ENCODE measurements around the gene RNFT2.

The RNFT2 gene

DNA sequence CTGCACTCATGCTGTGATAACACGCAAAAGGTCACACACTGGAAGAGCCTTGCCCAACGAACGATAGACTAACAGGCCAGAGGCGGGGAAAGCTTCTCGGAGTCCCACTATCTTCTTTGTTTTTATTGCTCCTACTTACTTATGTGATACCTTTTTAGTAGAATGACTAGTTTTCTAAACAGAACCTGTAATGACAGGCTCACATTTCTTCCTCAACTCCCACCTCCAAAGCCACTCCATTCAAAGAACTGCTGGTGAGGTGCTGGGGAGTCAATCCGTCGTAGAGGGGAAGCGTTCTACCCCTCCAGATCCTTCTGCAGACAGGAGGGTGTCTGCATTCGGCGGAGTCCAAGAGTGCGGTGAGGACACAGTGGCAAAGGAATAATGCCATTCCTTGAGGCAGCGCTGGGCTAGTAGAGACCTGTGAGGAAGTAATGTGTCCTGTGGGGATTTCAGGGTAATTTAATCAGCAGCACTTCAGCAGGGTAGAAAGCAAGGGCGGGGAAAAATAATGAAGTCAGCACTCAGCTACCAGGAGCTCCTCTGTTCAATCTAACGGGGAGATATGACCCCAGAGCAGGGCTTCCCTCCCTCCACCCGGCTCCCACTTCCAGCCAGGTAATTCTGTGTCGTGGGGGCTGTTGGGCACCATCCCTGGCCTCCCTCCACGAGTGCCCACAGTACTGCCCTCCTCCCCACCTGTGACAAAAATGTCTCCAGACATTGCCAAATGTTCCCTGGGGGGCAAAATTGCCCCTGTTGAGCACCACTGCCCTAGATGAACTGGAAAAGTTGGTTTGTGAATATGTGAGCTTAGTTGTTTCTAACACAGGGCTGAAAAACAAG, 25.4 kb upstream of the RNFT2 start (continued):
- TF ChIP-seq, protein P1, sequence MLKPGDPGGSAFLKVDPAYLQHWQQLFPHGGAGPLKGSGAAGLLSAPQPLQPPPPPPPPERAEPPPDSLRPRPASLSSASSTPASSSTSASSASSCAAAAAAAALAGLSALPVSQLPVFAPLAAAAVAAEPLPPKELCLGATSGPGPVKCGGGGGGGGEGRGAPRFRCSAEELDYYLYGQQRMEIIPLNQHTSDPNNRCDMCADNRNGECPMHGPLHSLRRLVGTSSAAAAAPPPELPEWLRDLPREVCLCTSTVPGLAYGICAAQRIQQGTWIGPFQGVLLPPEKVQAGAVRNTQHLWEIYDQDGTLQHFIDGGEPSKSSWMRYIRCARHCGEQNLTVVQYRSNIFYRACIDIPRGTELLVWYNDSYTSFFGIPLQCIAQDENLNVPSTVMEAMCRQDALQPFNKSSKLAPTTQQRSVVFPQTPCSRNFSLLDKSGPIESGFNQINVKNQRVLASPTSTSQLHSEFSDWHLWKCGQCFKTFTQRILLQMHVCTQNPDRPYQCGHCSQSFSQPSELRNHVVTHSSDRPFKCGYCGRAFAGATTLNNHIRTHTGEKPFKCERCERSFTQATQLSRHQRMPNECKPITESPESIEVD (tag by site-specific recombination; IDR thresholded peaks at IDR 0.05), result peak; percentile 49
- TF ChIP-seq ZNF544 (tag by site-specific recombination; IDR thresholded peaks at IDR 0.05), result no peak
- TF ChIP-seq ZNF626 (tag by site-specific recombination; IDR thresholded peaks at IDR 0.05), result no peak
- TF ChIP-seq BCL11B (tag by site-specific recombination; IDR thresholded peaks at IDR 0.05; ENCODE audit: low read depth), result no peak
- TF ChIP-seq SALL2 (tag by site-specific recombination; IDR thresholded peaks at IDR 0.05; ENCODE audit: borderline replicate concordance), result no peak
- TF ChIP-seq ZNF548 (tag by site-specific recombination; IDR thresholded peaks at IDR 0.05), result no peak
- no peak for TF ChIP-seq ZNF311 (tag by site-specific recombination; IDR thresholded peaks at IDR 0.05; ENCODE audit: borderline replicate concordance)
- TF ChIP-seq, protein P2, sequence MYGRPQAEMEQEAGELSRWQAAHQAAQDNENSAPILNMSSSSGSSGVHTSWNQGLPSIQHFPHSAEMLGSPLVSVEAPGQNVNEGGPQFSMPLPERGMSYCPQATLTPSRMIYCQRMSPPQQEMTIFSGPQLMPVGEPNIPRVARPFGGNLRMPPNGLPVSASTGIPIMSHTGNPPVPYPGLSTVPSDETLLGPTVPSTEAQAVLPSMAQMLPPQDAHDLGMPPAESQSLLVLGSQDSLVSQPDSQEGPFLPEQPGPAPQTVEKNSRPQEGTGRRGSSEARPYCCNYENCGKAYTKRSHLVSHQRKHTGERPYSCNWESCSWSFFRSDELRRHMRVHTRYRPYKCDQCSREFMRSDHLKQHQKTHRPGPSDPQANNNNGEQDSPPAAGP (tag by site-specific recombination; IDR thresholded peaks at IDR 0.05), result peak; percentile 83
- TF ChIP-seq, protein P3, sequence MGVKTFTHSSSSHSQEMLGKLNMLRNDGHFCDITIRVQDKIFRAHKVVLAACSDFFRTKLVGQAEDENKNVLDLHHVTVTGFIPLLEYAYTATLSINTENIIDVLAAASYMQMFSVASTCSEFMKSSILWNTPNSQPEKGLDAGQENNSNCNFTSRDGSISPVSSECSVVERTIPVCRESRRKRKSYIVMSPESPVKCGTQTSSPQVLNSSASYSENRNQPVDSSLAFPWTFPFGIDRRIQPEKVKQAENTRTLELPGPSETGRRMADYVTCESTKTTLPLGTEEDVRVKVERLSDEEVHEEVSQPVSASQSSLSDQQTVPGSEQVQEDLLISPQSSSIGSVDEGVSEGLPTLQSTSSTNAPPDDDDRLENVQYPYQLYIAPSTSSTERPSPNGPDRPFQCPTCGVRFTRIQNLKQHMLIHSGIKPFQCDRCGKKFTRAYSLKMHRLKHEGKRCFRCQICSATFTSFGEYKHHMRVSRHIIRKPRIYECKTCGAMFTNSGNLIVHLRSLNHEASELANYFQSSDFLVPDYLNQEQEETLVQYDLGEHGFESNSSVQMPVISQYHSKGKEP (tag by site-specific recombination; IDR thresholded peaks at IDR 0.05), result 0 out of 2 replicates have a peak, but pooled peaks have one; percentile 17
- peak; percentile 46; the same call in 1 of the 2 replicates for TF ChIP-seq ZNF2 (tag by site-specific recombination; IDR thresholded peaks at IDR 0.05)
- TF ChIP-seq ZNF501 (tag by site-specific recombination; IDR thresholded peaks at IDR 0.05), result peak; percentile 67; the same call in 1 of the 2 replicates
- TF ChIP-seq, protein P4, sequence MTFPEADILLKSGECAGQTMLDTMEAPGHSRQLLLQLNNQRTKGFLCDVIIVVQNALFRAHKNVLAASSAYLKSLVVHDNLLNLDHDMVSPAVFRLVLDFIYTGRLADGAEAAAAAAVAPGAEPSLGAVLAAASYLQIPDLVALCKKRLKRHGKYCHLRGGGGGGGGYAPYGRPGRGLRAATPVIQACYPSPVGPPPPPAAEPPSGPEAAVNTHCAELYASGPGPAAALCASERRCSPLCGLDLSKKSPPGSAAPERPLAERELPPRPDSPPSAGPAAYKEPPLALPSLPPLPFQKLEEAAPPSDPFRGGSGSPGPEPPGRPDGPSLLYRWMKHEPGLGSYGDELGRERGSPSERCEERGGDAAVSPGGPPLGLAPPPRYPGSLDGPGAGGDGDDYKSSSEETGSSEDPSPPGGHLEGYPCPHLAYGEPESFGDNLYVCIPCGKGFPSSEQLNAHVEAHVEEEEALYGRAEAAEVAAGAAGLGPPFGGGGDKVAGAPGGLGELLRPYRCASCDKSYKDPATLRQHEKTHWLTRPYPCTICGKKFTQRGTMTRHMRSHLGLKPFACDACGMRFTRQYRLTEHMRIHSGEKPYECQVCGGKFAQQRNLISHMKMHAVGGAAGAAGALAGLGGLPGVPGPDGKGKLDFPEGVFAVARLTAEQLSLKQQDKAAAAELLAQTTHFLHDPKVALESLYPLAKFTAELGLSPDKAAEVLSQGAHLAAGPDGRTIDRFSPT (tag by site-specific recombination; IDR thresholded peaks at IDR 0.05), result peak; percentile 82
- no peak for TF ChIP-seq ZNF530 (tag by site-specific recombination; IDR thresholded peaks at IDR 0.05; ENCODE audit: low read depth)
- TF ChIP-seq ZNF747 (tag by site-specific recombination; IDR thresholded peaks at IDR 0.05), result no peak
- TF ChIP-seq ZNF660 (tag by site-specific recombination; IDR thresholded peaks at IDR 0.05), result peak; percentile 68; the same call in 1 of the 2 replicates
- peak; percentile 76 for TF ChIP-seq ZNF423 (tag by site-specific recombination; IDR thresholded peaks at IDR 0.05)
- TF ChIP-seq, protein P5, sequence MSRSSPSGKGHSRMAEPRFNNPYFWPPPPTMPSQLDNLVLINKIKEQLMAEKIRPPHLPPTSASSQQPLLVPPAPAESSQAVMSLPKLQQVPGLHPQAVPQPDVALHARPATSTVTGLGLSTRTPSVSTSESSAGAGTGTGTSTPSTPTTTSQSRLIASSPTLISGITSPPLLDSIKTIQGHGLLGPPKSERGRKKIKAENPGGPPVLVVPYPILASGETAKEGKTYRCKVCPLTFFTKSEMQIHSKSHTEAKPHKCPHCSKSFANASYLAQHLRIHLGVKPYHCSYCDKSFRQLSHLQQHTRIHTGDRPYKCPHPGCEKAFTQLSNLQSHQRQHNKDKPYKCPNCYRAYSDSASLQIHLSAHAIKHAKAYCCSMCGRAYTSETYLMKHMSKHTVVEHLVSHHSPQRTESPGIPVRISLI (tag by site-specific recombination; IDR thresholded peaks at IDR 0.05), result no peak
- TF ChIP-seq ZNF623 (tag by site-specific recombination; IDR thresholded peaks at IDR 0.05), result no peak
- peak; percentile 80 for TF ChIP-seq ZNF629 (tag by site-specific recombination; IDR thresholded peaks at IDR 0.05)
- TF ChIP-seq ZNF529 (tag by site-specific recombination; IDR thresholded peaks at IDR 0.05; ENCODE audit: insufficient replicate concordance), result no peak
- TF ChIP-seq KLF9 (tag by site-specific recombination; IDR thresholded peaks at IDR 0.05; ENCODE audit: low read depth), result no peak
- peak; percentile 85 for TF ChIP-seq ZNF366 (tag by site-specific recombination; conservative IDR thresholded peaks at IDR 0.05)
- TF ChIP-seq, protein P6, sequence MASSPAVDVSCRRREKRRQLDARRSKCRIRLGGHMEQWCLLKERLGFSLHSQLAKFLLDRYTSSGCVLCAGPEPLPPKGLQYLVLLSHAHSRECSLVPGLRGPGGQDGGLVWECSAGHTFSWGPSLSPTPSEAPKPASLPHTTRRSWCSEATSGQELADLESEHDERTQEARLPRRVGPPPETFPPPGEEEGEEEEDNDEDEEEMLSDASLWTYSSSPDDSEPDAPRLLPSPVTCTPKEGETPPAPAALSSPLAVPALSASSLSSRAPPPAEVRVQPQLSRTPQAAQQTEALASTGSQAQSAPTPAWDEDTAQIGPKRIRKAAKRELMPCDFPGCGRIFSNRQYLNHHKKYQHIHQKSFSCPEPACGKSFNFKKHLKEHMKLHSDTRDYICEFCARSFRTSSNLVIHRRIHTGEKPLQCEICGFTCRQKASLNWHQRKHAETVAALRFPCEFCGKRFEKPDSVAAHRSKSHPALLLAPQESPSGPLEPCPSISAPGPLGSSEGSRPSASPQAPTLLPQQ (tag by site-specific recombination; IDR thresholded peaks at IDR 0.05), result 0 out of 2 replicates have a peak, but pooled peaks have one; percentile 30
- no peak for TF ChIP-seq ZNF248 (tag by site-specific recombination; IDR thresholded peaks at IDR 0.05)
- TF ChIP-seq ZNF404 (tag by site-specific recombination; IDR thresholded peaks at IDR 0.05), result no peak
- TF ChIP-seq, protein P7, sequence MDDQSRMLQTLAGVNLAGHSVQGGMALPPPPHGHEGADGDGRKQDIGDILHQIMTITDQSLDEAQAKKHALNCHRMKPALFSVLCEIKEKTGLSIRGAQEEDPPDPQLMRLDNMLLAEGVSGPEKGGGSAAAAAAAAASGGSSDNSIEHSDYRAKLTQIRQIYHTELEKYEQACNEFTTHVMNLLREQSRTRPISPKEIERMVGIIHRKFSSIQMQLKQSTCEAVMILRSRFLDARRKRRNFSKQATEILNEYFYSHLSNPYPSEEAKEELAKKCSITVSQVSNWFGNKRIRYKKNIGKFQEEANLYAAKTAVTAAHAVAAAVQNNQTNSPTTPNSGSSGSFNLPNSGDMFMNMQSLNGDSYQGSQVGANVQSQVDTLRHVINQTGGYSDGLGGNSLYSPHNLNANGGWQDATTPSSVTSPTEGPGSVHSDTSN (CRISPR knock-in tag; IDR thresholded peaks at IDR 0.05), result no peak
